HCT116 (cell line): ENCODE data around the gene PCDH9. TPM values are rescaled to one million over a fixed set of nuclear protein-coding genes. Genes with fewer than 3 reads are reported as not detected.

ENCODE experiments used
- ATAC-seq: fragments of 200-7000 bp; cut with Tn5 transposase; 2 replicates; pipeline ENCODE4 v1.9.1; 2020; ENCODE audit warnings: mild to moderate bottlenecking, moderate library complexity
- BruUV-seq: library from RNA; stranded (reverse); fragments of 400-500 nt; replicated peaks from 2 replicates; lab custom pipeline; 2021; lab: Mats Ljungman, UMichigan
- CTCF ChIA-PET: fragments of 300-600 bp; sonication (Branson Sonifier 250); formaldehyde crosslinking; loops from one replicate; lab custom pipeline; 2021; ENCODE audit warnings: antibody characterized with exemption; lab: Charles Lee
- POLR2A ChIA-PET: fragments of 300-600, 350-600 bp; sonication (Branson Sonifier 250); formaldehyde crosslinking; loops from one replicate; lab custom pipeline; 2021; ENCODE audit warnings: antibody characterized with exemption; lab: Charles Lee
- RAD21 ChIA-PET, 2 experiments: fragments of 300-600 bp; sonication (Branson Sonifier 250); formaldehyde crosslinking; loops; one replicate each; lab custom pipeline; 2023; ENCODE audit warnings: low total read pairs in 2 of 2; ENCODE audit not compliant: uncharacterized antibody in 2 of 2, unreplicated experiment in 2 of 2, low non-redundant PET in 1 of 2; lab: Charles Lee
- DNase-seq: peaks from one replicate; pipeline ENCODE4 v3.0.0-alpha.2; 2010; ENCODE audit warnings: low read depth, low spot score
- H2AFZ ChIP-seq: fragments of 200-600 bp; shearing (Covaris generic), sonication (generic); 2 replicates; pipeline ENCODE4 v1.6.1; 2017; ENCODE audit warnings: low read depth, mixed run types, mixed read lengths, antibody characterized with exemption, low read length; ENCODE audit not compliant: poor library complexity, severe bottlenecking
- H3K27ac ChIP-seq: 2 replicates; pipeline ENCODE4 v1.5.1; 2012; ENCODE audit warnings: low read depth, low read length
- H3K27me3 ChIP-seq: fragments of 200-600 bp; sonication (generic); 2 replicates; pipeline ENCODE4 v1.6.1; 2016; ENCODE audit warnings: mixed run types, low read length, mixed read lengths; ENCODE audit not compliant: insufficient read depth
- H3K36me3 ChIP-seq, 2 experiments: fragments of 200-500 bp in 1 of 2; fragments of 200-600 bp in 1 of 2; sonication (Bioruptor generic) in 1 of 2; sonication (generic) in 1 of 2; 2 replicates each; pipeline versions ENCODE4 v1.5.1 to v1.6.1; 2014 to 2016; ENCODE audit warnings: low read length in 2 of 2, inconsistent platforms in 1 of 2, mixed read lengths in 1 of 2, mixed run types in 1 of 2; ENCODE audit not compliant: insufficient read depth in 2 of 2, control insufficient read depth in 1 of 2
- H3K4me1 ChIP-seq, 2 experiments: fragments of 200-600 bp in 1 of 2; sonication (generic) in 1 of 2; 2 replicates each; pipeline versions ENCODE4 v1.5.1 to v1.6.1; 2012 to 2017; ENCODE audit warnings: low read length in 2 of 2, inconsistent platforms in 1 of 2, mild to moderate bottlenecking in 1 of 2, mixed read lengths in 1 of 2, mixed run types in 1 of 2, moderate library complexity in 1 of 2; ENCODE audit not compliant: insufficient read depth in 2 of 2, control insufficient read depth in 1 of 2
- H3K4me2 ChIP-seq: fragments of 200-600 bp; sonication (generic); 2 replicates; pipeline ENCODE4 v1.6.1; 2017; ENCODE audit warnings: mixed run types, low read length, mixed read lengths
- H3K4me3 ChIP-seq, 2 experiments: fragments of 200-600 bp in 1 of 2; sonication (generic) in 1 of 2; replicated peaks in 1 of 2; 2 replicates each; pipeline ENCODE4 v1.5.1; 2011 to 2016; ENCODE audit warnings: low read length in 2 of 2, control low read depth in 1 of 2, low read depth in 1 of 2, mild to moderate bottlenecking in 1 of 2, mixed read lengths in 1 of 2, mixed run types in 1 of 2
- H3K79me2 ChIP-seq: fragments of 200-600 bp; sonication (generic); 2 replicates; pipeline ENCODE4 v1.6.1; 2017; ENCODE audit warnings: mild to moderate bottlenecking, mixed run types, low read length, moderate library complexity, mixed read lengths; ENCODE audit not compliant: insufficient read depth
- H3K9ac ChIP-seq: fragments of 200-600 bp; sonication (generic); 2 replicates; pipeline ENCODE4 v1.6.1; 2016; ENCODE audit warnings: low read length, mixed read lengths
- H3K9me2 ChIP-seq: fragments of 200-600 bp; sonication (generic), shearing (Covaris generic); 2 replicates; pipeline ENCODE4 v1.6.1; 2017; ENCODE audit warnings: mixed run types, mild to moderate bottlenecking, moderate library complexity; ENCODE audit not compliant: insufficient read depth
- H3K9me3 ChIP-seq, 2 experiments: fragments of 200-500 bp in 1 of 2; fragments of 200-600 bp in 1 of 2; sonication (Bioruptor generic) in 1 of 2; sonication (generic) in 1 of 2; 2 replicates each; pipeline ENCODE4 v1.6.1; 2014 to 2017; ENCODE audit warnings: low read length in 2 of 2, mixed read lengths in 2 of 2, inconsistent platforms in 1 of 2, low read depth in 1 of 2, mild to moderate bottlenecking in 1 of 2, mixed run types in 1 of 2, moderate library complexity in 1 of 2; ENCODE audit not compliant: control insufficient read depth in 1 of 2, insufficient read depth in 1 of 2
- H4K20me1 ChIP-seq: fragments of 200-600 bp; sonication (generic), shearing (Covaris generic); 2 replicates; pipeline ENCODE4 v1.6.1; 2017; ENCODE audit warnings: mixed run types, mild to moderate bottlenecking, moderate library complexity; ENCODE audit not compliant: insufficient read depth
- CTCF ChIP-seq, 3 experiments: fragments of 200-600 bp in 1 of 3; sonication (generic) in 1 of 3; IDR thresholded peaks in 2 of 3; conservative IDR thresholded peaks in 1 of 3; 2 replicates each; pipeline ENCODE4 v1.5.1; 2012 to 2017; ENCODE audit warnings: low read depth in 2 of 3, low read length in 2 of 3, antibody characterized with exemption in 1 of 3, borderline replicate concordance in 1 of 3, control low read depth in 1 of 3, mild to moderate bottlenecking in 1 of 3, mixed read lengths in 1 of 3, mixed run types in 1 of 3, moderate library complexity in 1 of 3; ENCODE audit not compliant: insufficient read depth in 1 of 3
- EGR1 ChIP-seq: IDR thresholded peaks from 2 replicates; pipeline ENCODE4 v1.6.1; 2012; ENCODE audit warnings: low read depth
- ELF1 ChIP-seq: IDR thresholded peaks from 2 replicates; pipeline ENCODE4 v1.6.1; 2012; ENCODE audit warnings: low read depth, borderline replicate concordance
- EZH2 ChIP-seq: fragments of 200-600 bp; sonication (generic); IDR thresholded peaks from 2 replicates; pipeline ENCODE4 v1.6.1; 2017; ENCODE audit warnings: antibody characterized with exemption, mixed run types
- EZH2phosphoT487 ChIP-seq: fragments of 200-600 bp; IDR thresholded peaks from 2 replicates; pipeline ENCODE4 v1.6.1; 2018; ENCODE audit warnings: antibody characterized with exemption, borderline replicate concordance
- FOSL1 ChIP-seq: IDR thresholded peaks from 2 replicates; pipeline ENCODE4 v1.6.1; 2012; ENCODE audit warnings: low read depth
- POLR2A ChIP-seq: IDR thresholded peaks from 2 replicates; pipeline ENCODE4 v1.7.0; 2011; ENCODE audit warnings: borderline replicate concordance; ENCODE audit not compliant: insufficient read depth, insufficient read length; ENCODE audit errors: extremely low read depth
- SIN3A ChIP-seq: IDR thresholded peaks from 2 replicates; pipeline ENCODE4 v1.6.1; 2012; ENCODE audit warnings: low read depth
- ZBTB33 ChIP-seq: IDR thresholded peaks from 2 replicates; pipeline ENCODE4 v1.6.1; 2011; ENCODE audit warnings: mild to moderate bottlenecking, low read length, moderate library complexity; ENCODE audit not compliant: insufficient replicate concordance; ENCODE audit errors: extremely low read depth
- ZFX ChIP-seq: fragments of 450-650 bp; IDR thresholded peaks from 2 replicates; pipeline ENCODE4 v1.6.1; 2017
- ZNF274 ChIP-seq: fragments of 200-500 bp; sonication (Bioruptor generic); IDR thresholded peaks from 2 replicates; pipeline ENCODE4 v1.6.1; 2014; ENCODE audit warnings: mild to moderate bottlenecking, low read depth, low read length, inconsistent platforms
- intact Hi-C: fragments of 100-400 bp; cut with micrococcal nuclease; formaldehyde crosslinking; loops from 2 replicates; pipeline ENCODE4 v1.10.0; 2022
- total RNA-seq: library from RNA; stranded (reverse); gene quantifications from one replicate; pipeline ENCODE4 v1.2.1, GENCODE V29; 2021; ENCODE audit not compliant: unreplicated experiment
- TF ChIP-seq, protein P1 (sequence below): IDR thresholded peaks from 2 replicates; pipeline ENCODE4 v1.6.1; 2012; ENCODE audit warnings: low read depth

Gene PCDH9
- total RNA-seq, 1 experiment from 2014 or later: 0.02 TPM

- Histone ChIP-seq H3K9ac (no peak overlapping the region), H3K9me3 (no peaks in the 10 kb centered on the region), H3K36me3 (no peaks in the 10 kb centered on the region), H3K27ac (no peak overlapping the region), H2AFZ (no peak overlapping the region), H4K20me1 (no peaks in the 10 kb centered on the region), H3K4me3 (no peak overlapping the region), H3K9me2 (no peaks in the 10 kb centered on the region), H3K4me2 (no peak overlapping the region), H3K79me2 (no peaks in the 10 kb centered on the region), H3K27me3 (no peaks in the 10 kb centered on the region), H3K4me1 (no peaks in the 10 kb centered on the region)
- ChIA-PET POLR2A (no interaction called here), RAD21 (no interaction called here)
- ATAC-seq: no peak
- intact Hi-C loops: no loop called here
- TF ChIP-seq CTCF (IDR thresholded peaks at IDR 0.05 in 2 of 3, conservative IDR thresholded peaks at IDR 0.05 in 1 of 3; ENCODE audit: borderline replicate concordance in 1 of 3, insufficient read depth in 1 of 3, low read depth in 2 of 3, low read length in 2 of 3) (no peak), FOSL1 (no peak), ELF1 (no peak)
- TF ChIP-seq, all 23 proteins: peak for 0
- CTCF ChIA-PET: no interaction called here
- DNase-seq: no peak
- BruUV-seq: no TSS peak
Observed at GRCh38 chr13:67017276-67017675, 212.9 kb downstream of the PCDH9 start.

DNA sequence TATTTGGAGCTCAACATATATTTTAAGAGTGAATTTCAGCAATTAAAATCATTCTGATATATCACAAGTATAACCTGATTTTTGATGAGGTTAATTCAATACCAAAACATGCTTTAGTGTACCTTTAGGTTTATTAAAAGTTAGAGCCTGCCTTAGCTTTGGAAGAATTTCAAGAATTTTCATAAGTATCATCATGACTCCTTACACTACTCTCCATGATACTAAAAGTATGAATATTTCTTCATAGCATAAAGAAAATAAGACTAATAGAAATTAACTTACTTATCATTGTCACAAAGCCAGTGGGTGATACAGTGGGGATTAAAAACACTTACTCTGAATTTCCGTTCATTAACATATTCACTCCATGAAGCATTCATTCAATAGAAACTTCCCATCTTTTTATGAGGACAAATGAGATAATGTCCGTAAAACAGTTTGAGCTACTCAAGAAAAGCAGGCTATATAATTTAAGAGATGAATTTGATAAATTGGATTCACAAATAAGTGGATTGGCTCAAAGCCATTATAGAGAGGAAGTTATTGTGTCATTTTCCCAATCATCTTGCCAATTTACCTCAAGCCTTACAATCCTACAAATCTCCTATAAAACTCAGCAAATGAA, 214.0 kb downstream of the PCDH9 start:
- Histone ChIP-seq H3K4me1 (no peaks in the 10 kb centered on the region), H3K4me3 (no peak overlapping the region), H3K9me3 (no peaks in the 10 kb centered on the region), H2AFZ (no peak overlapping the region), H4K20me1 (no peaks in the 10 kb centered on the region), H3K27ac (no peak overlapping the region), H3K27me3 (no peaks in the 10 kb centered on the region), H3K79me2 (no peaks in the 10 kb centered on the region), H3K9me2 (no peaks in the 10 kb centered on the region), H3K36me3 (no peaks in the 10 kb centered on the region), H3K4me2 (no peak overlapping the region), H3K9ac (no peak overlapping the region)
- RAD21 ChIA-PET: no interaction called here
- CTCF ChIA-PET: no interaction called here
- intact Hi-C loops: no loop called here
- POLR2A ChIA-PET: no interaction called here
- DNase-seq: no peak
- no TSS peak for BruUV-seq
- no peak for ATAC-seq
- TF ChIP-seq FOSL1 (no peak), EZH2phosphoT487 (no peak), ELF1 (no peak), EZH2 (no peak), EGR1 (no peak), ZFX (no peak), ZBTB33 (no peak), POLR2A (no peak), SIN3A (no peak), ZNF274 (no peak)
- TF ChIP-seq, protein P1, sequence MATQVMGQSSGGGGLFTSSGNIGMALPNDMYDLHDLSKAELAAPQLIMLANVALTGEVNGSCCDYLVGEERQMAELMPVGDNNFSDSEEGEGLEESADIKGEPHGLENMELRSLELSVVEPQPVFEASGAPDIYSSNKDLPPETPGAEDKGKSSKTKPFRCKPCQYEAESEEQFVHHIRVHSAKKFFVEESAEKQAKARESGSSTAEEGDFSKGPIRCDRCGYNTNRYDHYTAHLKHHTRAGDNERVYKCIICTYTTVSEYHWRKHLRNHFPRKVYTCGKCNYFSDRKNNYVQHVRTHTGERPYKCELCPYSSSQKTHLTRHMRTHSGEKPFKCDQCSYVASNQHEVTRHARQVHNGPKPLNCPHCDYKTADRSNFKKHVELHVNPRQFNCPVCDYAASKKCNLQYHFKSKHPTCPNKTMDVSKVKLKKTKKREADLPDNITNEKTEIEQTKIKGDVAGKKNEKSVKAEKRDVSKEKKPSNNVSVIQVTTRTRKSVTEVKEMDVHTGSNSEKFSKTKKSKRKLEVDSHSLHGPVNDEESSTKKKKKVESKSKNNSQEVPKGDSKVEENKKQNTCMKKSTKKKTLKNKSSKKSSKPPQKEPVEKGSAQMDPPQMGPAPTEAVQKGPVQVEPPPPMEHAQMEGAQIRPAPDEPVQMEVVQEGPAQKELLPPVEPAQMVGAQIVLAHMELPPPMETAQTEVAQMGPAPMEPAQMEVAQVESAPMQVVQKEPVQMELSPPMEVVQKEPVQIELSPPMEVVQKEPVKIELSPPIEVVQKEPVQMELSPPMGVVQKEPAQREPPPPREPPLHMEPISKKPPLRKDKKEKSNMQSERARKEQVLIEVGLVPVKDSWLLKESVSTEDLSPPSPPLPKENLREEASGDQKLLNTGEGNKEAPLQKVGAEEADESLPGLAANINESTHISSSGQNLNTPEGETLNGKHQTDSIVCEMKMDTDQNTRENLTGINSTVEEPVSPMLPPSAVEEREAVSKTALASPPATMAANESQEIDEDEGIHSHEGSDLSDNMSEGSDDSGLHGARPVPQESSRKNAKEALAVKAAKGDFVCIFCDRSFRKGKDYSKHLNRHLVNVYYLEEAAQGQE: no peak
